Esophagus muscularis mucosa (tissue), 4 donors: ENCODE measurements around the gene FAM20A.

Experiments used
- CTCF ChIP-seq, 3 experiments: fragments of 200-600 bp in 2 of 3; fragments of 450-650 bp in 1 of 3; sonication (generic) in 2 of 3; IDR thresholded peaks; one replicate each; pipeline ENCODE4 v1.5.1; 2017 to 2019; ENCODE audit warnings: antibody characterized with exemption in 3 of 3, mild to moderate bottlenecking in 2 of 3, moderate library complexity in 1 of 3
- EP300 ChIP-seq: sonication (generic); formaldehyde crosslinking; IDR thresholded peaks from one replicate; pipeline ENCODE4 v1.6.1; 2017; ENCODE audit warnings: antibody characterized with exemption
- POLR2A ChIP-seq: fragments of 450-650 bp; IDR thresholded peaks from one replicate; pipeline ENCODE4 v1.6.1; 2017; ENCODE audit warnings: antibody characterized with exemption, moderate library complexity, mild to moderate bottlenecking, low read depth
- POLR2AphosphoS5 ChIP-seq, 2 donors: sonication (generic); formaldehyde crosslinking; IDR thresholded peaks; one replicate each; pipeline ENCODE4 v1.6.1; 2017; ENCODE audit warnings: antibody characterized with exemption in 2 of 2

DNA sequence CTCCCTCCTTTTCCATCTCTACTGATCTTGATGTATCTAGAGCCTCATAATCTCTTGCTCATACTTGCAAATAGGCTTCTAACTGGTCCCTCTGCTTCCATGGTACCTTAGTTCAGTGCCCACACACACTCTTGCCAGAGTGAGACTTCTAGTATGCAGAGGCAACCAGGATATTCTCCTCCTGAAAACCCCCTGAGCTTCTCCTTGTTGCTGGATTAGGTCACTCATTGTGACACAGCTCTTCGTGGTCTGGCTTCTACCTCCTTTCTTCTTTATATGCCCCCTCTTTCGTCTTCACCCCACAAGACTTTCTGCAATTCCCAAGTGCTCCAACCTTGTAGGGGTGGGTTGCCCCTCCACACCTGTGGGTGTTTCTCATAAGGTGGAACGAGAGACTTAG, 2.5 kb upstream of the FAM20A start:
- no peak for TF ChIP-seq CTCF (IDR thresholded peaks at IDR 0.05)
- TF ChIP-seq EP300, result no peak
- no peak for TF ChIP-seq POLR2AphosphoS5 (IDR thresholded peaks at IDR 0.05)
- no peak for TF ChIP-seq POLR2A
